ENCODE measurements around the gene RCOR3.

DNA sequence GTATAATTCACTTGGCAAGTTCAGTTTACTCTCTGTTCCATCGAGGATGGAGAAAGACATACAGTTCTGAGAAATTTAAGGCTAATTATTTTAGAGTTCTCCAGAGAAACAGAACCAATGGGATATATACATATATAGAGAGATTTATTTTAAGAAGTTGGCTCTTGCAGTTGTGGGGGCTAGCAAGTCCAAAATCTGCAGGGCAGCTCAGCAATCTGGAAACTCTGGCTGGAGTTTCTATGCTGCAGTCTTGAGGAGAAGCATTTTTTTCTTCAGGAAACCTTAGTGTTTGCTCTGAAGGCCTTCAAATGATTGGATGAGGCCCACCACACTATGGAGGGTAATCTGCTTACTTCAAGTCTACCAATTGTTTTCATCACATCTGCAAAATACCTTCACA, 102.0 kb downstream of the RCOR3 start:
- TF ChIP-seq, protein P1, sequence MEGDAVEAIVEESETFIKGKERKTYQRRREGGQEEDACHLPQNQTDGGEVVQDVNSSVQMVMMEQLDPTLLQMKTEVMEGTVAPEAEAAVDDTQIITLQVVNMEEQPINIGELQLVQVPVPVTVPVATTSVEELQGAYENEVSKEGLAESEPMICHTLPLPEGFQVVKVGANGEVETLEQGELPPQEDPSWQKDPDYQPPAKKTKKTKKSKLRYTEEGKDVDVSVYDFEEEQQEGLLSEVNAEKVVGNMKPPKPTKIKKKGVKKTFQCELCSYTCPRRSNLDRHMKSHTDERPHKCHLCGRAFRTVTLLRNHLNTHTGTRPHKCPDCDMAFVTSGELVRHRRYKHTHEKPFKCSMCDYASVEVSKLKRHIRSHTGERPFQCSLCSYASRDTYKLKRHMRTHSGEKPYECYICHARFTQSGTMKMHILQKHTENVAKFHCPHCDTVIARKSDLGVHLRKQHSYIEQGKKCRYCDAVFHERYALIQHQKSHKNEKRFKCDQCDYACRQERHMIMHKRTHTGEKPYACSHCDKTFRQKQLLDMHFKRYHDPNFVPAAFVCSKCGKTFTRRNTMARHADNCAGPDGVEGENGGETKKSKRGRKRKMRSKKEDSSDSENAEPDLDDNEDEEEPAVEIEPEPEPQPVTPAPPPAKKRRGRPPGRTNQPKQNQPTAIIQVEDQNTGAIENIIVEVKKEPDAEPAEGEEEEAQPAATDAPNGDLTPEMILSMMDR (conservative IDR thresholded peaks at IDR 0.05; ENCODE audit: low read length): no peak
- no peak for TF ChIP-seq EZH2phosphoT487 (IDR thresholded peaks at IDR 0.05; ENCODE audit: borderline replicate concordance)
